ENCODE measurements around the gene LSM10. TPM values are rescaled to one million over a fixed set of nuclear protein-coding genes. Genes with fewer than 3 reads are reported as not detected.

LSM10 gene
- total RNA-seq, 1 donor, result 6.2 TPM

Small RNA genes lying within 50 kb of the gene (small RNA-seq; reads per million reads assigned to genes)
- gene RNU4-27P (not detected), gene SNORA63C (1.6 reads per million, percentile 54 among the genes with 10 or more reads in this experiment)

Other genes starting within 250 kb of the LSM10 start
- gene TRAPPC3, start 248.4 kb downstream of the LSM10 start, total RNA-seq, result 93.4 and 111 TPM in 2 replicates
- gene MAP7D1, start 241.7 kb downstream of the LSM10 start, total RNA-seq, result 106 and 132 TPM in 2 replicates
- 127 and 137 TPM in 2 replicates for gene THRAP3, start 173.5 kb downstream of the LSM10 start, total RNA-seq
- gene SH3D21, start 91.5 kb downstream of the LSM10 start, total RNA-seq, result 1.8 and 2.2 TPM in 2 replicates
- 119 and 135 TPM in 2 replicates for gene EVA1B, start 74.3 kb downstream of the LSM10 start, total RNA-seq
- gene STK40, start 12.0 kb downstream of the LSM10 start, total RNA-seq, result 11.9 and 12.4 TPM in 2 replicates
- gene OSCP1, start 52.5 kb upstream of the LSM10 start, total RNA-seq, result 14.5 and 15.6 TPM in 2 replicates
- gene MRPS15, start 66.5 kb upstream of the LSM10 start, total RNA-seq, result 77.1 and 77.2 TPM in 2 replicates
- not detected in 2 replicates for gene CSF3R, start 85.0 kb upstream of the LSM10 start, total RNA-seq

Data from osteoblast (primary cell).